T-cell (primary cell): ENCODE measurements around the gene ZNF587B. TPM values are rescaled to one million over a fixed set of nuclear protein-coding genes. Genes with fewer than 3 reads are reported as not detected.
"Not testable (repeated sequence)": the region's sequence is repeated elsewhere in the genome, so short reads cannot be mapped to it uniquely, and the experiment has no call there.

Experiments used
- ATAC-seq, 4 experiments: fragments of 200-7000 bp in 3 of 4; fragments of 150-1000 bp in 1 of 4; cut with Tn5 transposase; replicated peaks in 1 of 4; 1 replicate in 3 of 4; 2 replicates in 1 of 4; pipeline ENCODE4 v1.10.0; 2021; ENCODE audit warnings: moderate library complexity in 3 of 4, mild to moderate bottlenecking in 2 of 4, moderate number of reproducible peaks in 1 of 4
- CTCF ChIA-PET, 2 donors: fragments of 300-600 bp; sonication (Branson Sonifier 250); formaldehyde crosslinking; loops; one replicate each; lab custom pipeline; 2022; ENCODE audit warnings: antibody characterized with exemption in 2 of 2; lab: Charles Lee
- POLR2A ChIA-PET, 2 donors: fragments of 300-600 bp; sonication (Branson Sonifier 250); formaldehyde crosslinking; loops; one replicate each; lab custom pipeline; 2022; ENCODE audit warnings: antibody characterized with exemption in 2 of 2; lab: Charles Lee
- DNase-seq, 35 experiments: peaks; one replicate each; pipeline versions ENCODE4 v3.0.0 to v3.0.0-alpha.2; 2013 to 2023
- H3K27ac ChIP-seq: one replicate; pipeline ENCODE4 v1.5.1; 2013; ENCODE audit warnings: low read length
- H3K27me3 ChIP-seq, 2 experiments: replicated peaks in 1 of 2; 1 replicate in 1 of 2; 2 replicates in 1 of 2; pipeline versions ENCODE4 v1.6.1 to v1.7.0; 2013; ENCODE audit warnings: low read length in 1 of 2, mixed read lengths in 1 of 2; ENCODE audit not compliant: control insufficient read depth in 2 of 2, insufficient read depth in 2 of 2; ENCODE audit errors: extremely low read depth in 1 of 2
- H3K36me3 ChIP-seq, 2 donors: 1 replicate in 1 of 2; 2 replicates in 1 of 2; pipeline versions ENCODE4 v1.6.1 to v1.7.0; 2013; ENCODE audit warnings: low read length in 1 of 2; ENCODE audit not compliant: control insufficient read depth in 2 of 2, insufficient read depth in 1 of 2; ENCODE audit errors: extremely low read depth in 1 of 2
- H3K4me1 ChIP-seq, 2 experiments: 1 replicate in 1 of 2; 2 replicates in 1 of 2; pipeline versions ENCODE4 v1.6.1 to v1.7.0; 2013; ENCODE audit warnings: low read length in 2 of 2, mixed read lengths in 1 of 2; ENCODE audit not compliant: insufficient read depth in 2 of 2, control insufficient read depth in 1 of 2; ENCODE audit errors: extremely low read depth in 1 of 2
- H3K4me3 ChIP-seq, 2 donors: 1 replicate in 1 of 2; 2 replicates in 1 of 2; pipeline versions ENCODE4 v1.5.1 to v1.7.0; 2013; ENCODE audit warnings: mild to moderate bottlenecking in 2 of 2, low read length in 1 of 2, moderate library complexity in 1 of 2; ENCODE audit not compliant: control insufficient read depth in 1 of 2; ENCODE audit errors: extremely low read depth in 1 of 2
- H3K9me3 ChIP-seq: 2 replicates; pipeline ENCODE4 v1.7.0; 2013
- H3K27ac Mint-ChIP-seq, 2 donors: one replicate each; pipeline ENCODE4 v1.8.0; 2020 to 2021; ENCODE audit warnings: mild to moderate bottlenecking in 2 of 2, mixed read lengths in 2 of 2
- H3K27me3 Mint-ChIP-seq, 2 donors: one replicate each; pipeline ENCODE4 v1.8.0; 2021 to 2022; ENCODE audit warnings: mixed read lengths in 2 of 2
- H3K36me3 Mint-ChIP-seq: one replicate; pipeline ENCODE4 v1.8.0; 2021; ENCODE audit warnings: mixed read lengths
- H3K4me1 Mint-ChIP-seq, 3 donors: one replicate each; pipeline ENCODE4 v1.8.0; 2020 to 2022; ENCODE audit warnings: mixed read lengths in 3 of 3, mild to moderate bottlenecking in 1 of 3
- H3K4me3 Mint-ChIP-seq, 3 donors: one replicate each; pipeline ENCODE4 v1.8.0; 2020 to 2022; ENCODE audit warnings: mild to moderate bottlenecking in 3 of 3, mixed read lengths in 3 of 3, moderate library complexity in 3 of 3
- H3K9me3 Mint-ChIP-seq, 3 donors: one replicate each; pipeline ENCODE4 v1.8.0; 2020 to 2022; ENCODE audit warnings: mixed read lengths in 3 of 3
- WGBS: methylation state at CpG from one replicate; pipeline ENCODE4 v1.1.5; 2013; ENCODE audit warnings: missing lambda C conversion rate; ENCODE audit not compliant: insufficient coverage; 5-methylcytosine and 5-hydroxymethylcytosine counted together
- total RNA-seq, 35 experiments: library from RNA in 6 of 35; stranded (reverse) in 6 of 35; fragments of 120-200 nt in 1 of 35; gene quantifications; one replicate each; pipeline versions ENCODE4 v1.2.1 to v1.2.4 and lab custom pipeline; 2013 to 2026

ZNF587B gene
- total RNA-seq, 5 donors from 2014 or later (not counting 1 experiment from before 2014, with no cell fraction given): 16.5 to 27.7 (median 22.8) TPM

DNA sequence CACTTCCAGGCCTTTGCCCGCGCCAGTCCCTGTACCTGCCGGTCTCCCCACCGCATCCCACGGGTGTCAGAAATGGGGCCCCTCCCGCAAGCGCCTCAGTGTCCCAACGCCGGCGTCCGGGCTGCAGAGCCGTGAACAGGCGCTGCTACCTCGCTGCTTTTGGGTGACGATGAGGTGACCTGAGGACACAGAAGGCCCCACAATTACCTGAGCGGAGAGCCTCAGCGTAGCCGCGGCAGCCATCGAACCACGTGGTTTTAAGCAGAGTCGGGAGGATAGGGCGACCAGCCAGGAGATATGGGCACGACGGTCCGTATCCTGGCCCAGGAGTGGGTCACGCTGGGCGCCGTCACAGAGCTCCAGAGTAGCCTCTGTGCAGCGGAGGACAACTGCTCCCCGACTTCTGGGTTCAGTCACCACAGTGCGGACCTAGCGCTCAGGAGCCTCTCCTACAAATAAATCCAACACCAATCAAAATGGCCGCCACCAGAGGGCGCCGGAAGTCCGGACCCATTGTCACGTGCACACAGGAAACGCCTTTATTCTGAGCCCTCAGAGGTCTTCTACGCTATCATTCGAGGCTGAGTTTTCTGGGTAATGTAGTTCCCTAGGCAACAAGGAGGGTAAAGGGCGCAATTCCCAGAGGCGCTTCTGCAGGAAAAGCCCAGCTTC lies 58.6 kb downstream of the ZNF587B start, which contains the start of gene ZNF814:
TSS of gene ZNF814 (minus strand) at position 478 of the 672 bp plus-strand sequence. CDS start at position 243, 235 bp downstream.
- ATAC-seq: peak; percentile 93 to 96 (median 96)
- H3K27ac ChIP-seq: peak within 1 kb of the TSS; percentile 54
- CTCF ChIA-PET: interaction anchor here in 1 of 2 donors (0.6 kb wide), 1 partner anchor 633 kb away, joined by 4 read pairs; no protein-coding TSS in a partner anchor
- POLR2A ChIA-PET: no interaction called here
- Mint-ChIP-seq H3K36me3 (peaks cover 44% of the 10 kb centered on the region), H3K4me3 (peak within 1 kb of the TSS; percentile 82 to 94 (median 89)), H3K9me3 (peaks cover 14 to 24% (median 23%) of the 10 kb centered on the region in 3 donors), H3K27me3 (no peaks in the 10 kb centered on the region), H3K4me1 (peaks cover 20 to 29% (median 28%) of the 10 kb centered on the region in 3 donors), H3K27ac (peak within 1 kb of the TSS; percentile 72 to 74)
- H3K4me1 ChIP-seq: peaks cover 6 to 24% of the 10 kb centered on the region in 2 experiments
- WGBS: 3% methylated on average over 40 of the region's 43 CpGs
- H3K4me3 ChIP-seq: peak within 1 kb of the TSS; percentile 72 to 98
- peak; percentile 55 to 89 (median 76) for DNase-seq
- H3K36me3 ChIP-seq: peaks cover 2% of the 10 kb centered on the region in 2 donors
- no peaks in the 10 kb centered on the region for H3K27me3 ChIP-seq
- peaks cover 3% of the 10 kb centered on the region for H3K9me3 ChIP-seq

DNA sequence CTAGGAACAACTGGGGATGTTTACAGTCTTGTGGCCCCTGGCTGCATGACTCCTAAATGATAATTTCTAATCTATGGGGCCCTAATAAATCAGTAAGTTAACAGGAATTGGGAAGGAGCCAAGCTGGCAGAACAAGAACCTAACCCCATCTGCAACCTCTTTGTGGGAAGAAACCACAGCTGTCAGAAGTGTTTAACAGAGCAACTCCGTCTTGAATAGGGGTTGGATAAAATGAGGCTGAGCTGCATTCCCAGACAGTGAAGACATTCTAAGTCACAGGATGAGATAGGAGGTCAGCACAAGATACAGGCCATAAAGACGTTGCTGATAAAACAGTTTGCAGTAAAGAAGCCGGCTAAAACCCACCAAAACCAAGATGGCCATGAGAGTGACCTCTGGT lies 60.6 kb downstream of the ZNF587B start:
- H3K4me1 ChIP-seq: peaks cover 6 to 24% of the 10 kb centered on the region in 2 experiments
- H3K4me3 Mint-ChIP-seq, H3K36me3 ChIP-seq, POLR2A ChIA-PET, ATAC-seq, CTCF ChIA-PET, H3K27me3 Mint-ChIP-seq, H3K27ac Mint-ChIP-seq, H3K4me3 ChIP-seq, H3K27ac ChIP-seq, H3K9me3 ChIP-seq, H3K27me3 ChIP-seq, DNase-seq: not testable (repeated sequence)
- Mint-ChIP-seq H3K36me3 (peaks cover 27% of the 10 kb centered on the region), H3K4me1 (peaks cover 20 to 29% (median 28%) of the 10 kb centered on the region in 3 donors), H3K9me3 (peaks cover 14 to 23% (median 20%) of the 10 kb centered on the region in 3 donors)
- 83% methylated on average over 2 of the region's 3 CpGs for WGBS

Other genes starting within 250 kb of the ZNF587B start
- gene ZIK1, start 246.2 kb upstream of the ZNF587B start, total RNA-seq: 10 to 100 TPM in 2 of 5 donors, 1 to 10 TPM in 3; 4.9 to 10.6 (median 8.2) TPM
- gene ZNF530, start 230.4 kb upstream of the ZNF587B start, total RNA-seq: 1 to 10 TPM; 3.0 to 9.7 (median 9.2) TPM
- 10 to 100 TPM; 16.4 to 31.0 (median 22.3) TPM for gene ZNF134, start 216.1 kb upstream of the ZNF587B start, total RNA-seq
- 10 to 100 TPM; 30.7 to 40.5 (median 34.7) TPM for gene ZNF211, start 197.1 kb upstream of the ZNF587B start, total RNA-seq
- not detected for gene ZSCAN4, start 161.4 kb upstream of the ZNF587B start, total RNA-seq
- gene ZNF551, start 148.3 kb upstream of the ZNF587B start, total RNA-seq: 10 to 100 TPM; 10.4 to 18.6 (median 17.2) TPM
- 10 to 100 TPM in 2 of 5 donors, 1 to 10 TPM in 3; 6.3 to 16.2 (median 7.7) TPM for gene ZNF154, start 121.1 kb upstream of the ZNF587B start, total RNA-seq
- gene ZNF671, start 102.7 kb upstream of the ZNF587B start, total RNA-seq: 10 to 100 TPM; 15.2 to 32.8 (median 30.4) TPM
- gene ZNF776, start 83.5 kb upstream of the ZNF587B start, total RNA-seq: 10 to 100 TPM; 14.3 to 36.5 (median 26.9) TPM
- gene ZNF586, start 60.6 kb upstream of the ZNF587B start, total RNA-seq: 10 to 100 TPM; 34.0 to 46.9 (median 40.1) TPM
- gene ZNF552, start 15.4 kb upstream of the ZNF587B start, total RNA-seq: 10 to 100 TPM; 12.7 to 18.9 (median 16.2) TPM
- 10 to 100 TPM; 56.6 to 60.5 (median 56.8) TPM for gene ZNF587, start 19.6 kb downstream of the ZNF587B start, total RNA-seq
- 10 to 100 TPM; 22.1 to 38.8 (median 36.2) TPM for gene ZNF814, start 58.7 kb downstream of the ZNF587B start, total RNA-seq
- gene ZNF417, start 86.3 kb downstream of the ZNF587B start, total RNA-seq: 10 to 100 TPM; 23.6 to 39.7 (median 36.6) TPM
- gene ZNF418, start 105.1 kb downstream of the ZNF587B start, total RNA-seq: 1 to 10 TPM; 2.3 to 9.0 (median 6.3) TPM
- gene ZNF256, start 117.4 kb downstream of the ZNF587B start, total RNA-seq: 10 to 100 TPM in 4 of 5 donors, 1 to 10 TPM in 1; 9.7 to 13.6 (median 12.0) TPM
- 1 to 10 TPM in 2 of 5 donors, under 1 TPM in 3; 0.66 to 1.2 (median 0.93) TPM for gene C19orf18, start 144.2 kb downstream of the ZNF587B start, total RNA-seq
- 10 to 100 TPM in 4 of 5 donors, 1 to 10 TPM in 1; 8.2 to 40.5 (median 26.4) TPM for gene ZNF606, start 172.5 kb downstream of the ZNF587B start, total RNA-seq
- not detected for gene ZSCAN1, start 203.7 kb downstream of the ZNF587B start, total RNA-seq
- gene ZNF135, start 229.0 kb downstream of the ZNF587B start, total RNA-seq: 1 to 10 TPM; 1.2 to 2.8 (median 2.1) TPM